Pons (tissue), 1 donor: ENCODE results near the gene TMEM39B.
"Not testable (repeated sequence)": the region's sequence is repeated elsewhere in the genome, so short reads cannot be mapped to it uniquely, and the experiment has no call there.

ENCODE experiments used
- DNase-seq: peaks from one replicate; pipeline ENCODE4 v3.0.0-alpha.2; 2016; ENCODE audit warnings: low spot score

TMEM39B gene

GRCh38 chr1:32072622-32073298, at the start of gene TMEM39B:
TMEM39B (plus strand) TSS chr1:32072939; CDS start chr1:32073048, 109 bp downstream.
- peak; percentile 95 for DNase-seq

DNA sequence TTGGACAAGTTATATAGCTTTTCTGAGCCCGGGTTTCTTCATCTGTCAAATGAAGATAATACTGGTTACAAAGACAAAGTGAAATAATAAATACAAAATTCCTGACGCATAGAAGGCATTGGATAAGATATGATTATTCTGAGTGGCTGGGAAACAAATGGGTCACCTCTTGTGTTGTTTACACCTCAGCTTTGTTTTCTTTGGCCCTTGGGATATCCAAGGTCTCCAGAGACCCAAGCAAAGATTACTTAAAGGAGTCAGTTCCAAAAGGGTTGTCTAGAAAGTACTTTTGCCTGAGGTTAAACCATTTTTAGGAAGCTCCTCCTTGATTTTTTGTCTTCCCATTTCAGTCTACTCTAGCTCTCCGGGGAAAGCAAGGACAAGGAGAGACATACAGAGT, 49.4 kb upstream of the TMEM39B start:
- DNase-seq: no peak

DNA sequence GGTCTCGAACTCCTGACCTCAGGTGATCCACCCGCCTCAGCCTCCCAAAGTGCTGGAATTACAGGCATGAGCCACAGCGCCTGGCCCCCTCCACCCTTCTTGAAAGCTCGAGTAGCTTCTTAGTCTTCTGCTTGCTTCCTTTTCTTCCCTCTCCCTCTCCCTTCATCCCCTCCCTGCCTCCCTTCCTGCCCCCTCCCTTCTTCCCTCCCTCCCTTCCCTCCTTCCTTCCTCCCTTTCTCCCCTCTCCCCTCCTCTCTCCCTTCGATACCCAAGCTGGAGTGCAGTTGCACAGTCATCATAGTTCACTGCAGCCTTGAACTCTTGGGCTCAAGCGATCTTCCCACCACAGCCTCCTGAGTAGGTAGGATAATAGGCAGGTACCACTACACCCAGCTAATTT, 47.2 kb upstream of the TMEM39B start:
- DNase-seq: no peak

GRCh38 chr1:32028746-32029145, 44.0 kb upstream of the TMEM39B start:
- no peak for DNase-seq

DNA sequence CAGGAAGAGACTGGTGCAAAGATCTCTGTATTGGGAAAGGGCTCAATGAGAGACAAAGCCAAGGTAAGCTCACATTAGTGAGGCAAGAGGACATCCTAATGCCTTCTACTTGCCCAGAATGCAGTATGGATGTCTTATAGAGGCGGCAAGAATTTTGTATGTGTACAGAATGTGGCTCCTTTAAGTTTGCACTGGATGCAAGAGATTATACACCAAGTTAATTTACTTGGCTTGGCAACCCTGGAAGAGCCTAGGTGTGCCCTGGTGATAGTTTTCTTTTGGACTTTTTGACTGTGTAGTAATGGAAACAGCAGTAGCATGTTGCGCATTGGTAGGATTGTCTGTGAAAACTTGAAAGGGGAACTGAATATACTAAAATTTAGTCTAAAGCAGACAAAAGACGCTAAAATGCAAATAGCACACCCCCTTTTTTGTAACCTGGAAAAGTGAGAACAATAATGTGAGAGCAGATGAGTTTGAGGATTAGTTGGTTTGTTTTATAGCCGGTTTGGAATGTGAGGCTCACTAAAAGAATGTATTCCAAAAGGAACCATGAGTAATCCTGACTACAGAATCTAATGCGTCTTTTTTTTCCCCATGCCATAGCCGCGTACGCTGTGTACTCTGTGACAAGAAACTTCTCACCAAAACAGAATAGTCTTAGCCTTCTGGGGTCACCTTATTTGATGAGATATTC, 41.0 kb upstream of the TMEM39B start:
- DNase-seq: no peak

GRCh38 chr1:32032275-32032615, 40.5 kb upstream of the TMEM39B start:
- DNase-seq: no peak

- DNase-seq: no peak
Observed at GRCh38 chr1:32035119-32035518, 37.6 kb upstream of the TMEM39B start.

DNA sequence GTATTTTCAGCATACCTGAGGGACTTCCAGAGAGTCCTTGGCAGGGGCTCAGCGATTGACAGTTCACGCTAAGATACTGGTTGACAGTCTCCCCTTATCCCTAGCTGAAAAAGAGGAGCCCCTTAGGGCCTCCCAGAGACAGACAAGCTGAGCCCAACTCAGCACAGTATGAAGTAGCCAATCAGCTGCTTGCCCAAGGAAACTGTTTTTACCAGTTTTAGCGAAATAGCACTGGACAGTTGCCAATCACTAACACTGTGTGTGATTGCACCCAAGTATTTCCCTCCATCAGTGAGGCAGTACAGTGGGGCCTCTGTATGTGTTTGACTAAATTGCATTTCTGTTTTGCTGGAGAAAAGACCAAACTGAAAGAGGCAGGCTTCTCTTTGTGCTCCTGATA, 32.0 kb upstream of the TMEM39B start:
- peak; percentile 90 for DNase-seq

- DNase-seq: peak; percentile 55
Observed at GRCh38 chr1:32042330-32042729, 30.4 kb upstream of the TMEM39B start.

DNA sequence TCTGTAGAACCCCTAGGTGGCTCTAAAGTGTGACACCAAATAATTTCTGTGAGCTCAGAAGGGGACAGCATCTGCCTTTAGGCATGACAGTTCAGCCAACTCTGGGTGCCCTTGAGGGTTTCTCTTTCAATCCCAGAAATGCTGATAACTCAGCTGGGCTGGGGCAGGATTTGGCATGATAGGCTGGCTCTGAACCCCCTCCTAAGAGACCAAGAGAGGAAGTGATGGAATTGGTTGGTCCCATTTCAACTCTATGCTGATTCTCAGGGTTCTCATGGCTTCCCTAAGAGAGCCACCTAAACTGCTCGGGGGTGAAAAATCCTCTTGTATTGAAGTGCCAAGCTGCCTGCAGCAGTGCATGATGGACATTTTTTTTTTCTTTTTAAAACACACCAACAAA, 28.5 kb upstream of the TMEM39B start:
- no peak for DNase-seq

GRCh38 chr1:32045772-32046171, 27.0 kb upstream of the TMEM39B start:
- DNase-seq: no peak

GRCh38 chr1:32047701-32048100, 25.0 kb upstream of the TMEM39B start:
- DNase-seq: no peak

DNA sequence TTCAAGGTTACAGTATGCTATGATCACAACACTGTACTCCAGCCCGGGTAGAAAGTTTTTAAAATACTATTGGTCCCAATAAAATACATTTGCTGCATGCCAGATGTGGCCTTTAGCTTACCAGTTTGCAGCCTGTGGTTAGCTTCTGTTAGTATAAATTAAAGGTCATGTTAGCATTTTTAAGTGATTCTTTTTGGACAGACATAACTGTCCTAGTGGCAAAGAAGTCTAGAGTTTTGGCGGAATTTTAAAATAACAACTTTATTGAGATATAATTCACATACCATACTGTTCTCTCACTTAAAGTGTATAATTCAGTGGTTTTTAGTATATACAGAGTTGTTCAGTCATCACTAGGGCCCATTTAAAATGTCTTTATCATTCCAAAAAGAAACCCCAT, 24.3 kb upstream of the TMEM39B start:
- DNase-seq: no peak

DNA sequence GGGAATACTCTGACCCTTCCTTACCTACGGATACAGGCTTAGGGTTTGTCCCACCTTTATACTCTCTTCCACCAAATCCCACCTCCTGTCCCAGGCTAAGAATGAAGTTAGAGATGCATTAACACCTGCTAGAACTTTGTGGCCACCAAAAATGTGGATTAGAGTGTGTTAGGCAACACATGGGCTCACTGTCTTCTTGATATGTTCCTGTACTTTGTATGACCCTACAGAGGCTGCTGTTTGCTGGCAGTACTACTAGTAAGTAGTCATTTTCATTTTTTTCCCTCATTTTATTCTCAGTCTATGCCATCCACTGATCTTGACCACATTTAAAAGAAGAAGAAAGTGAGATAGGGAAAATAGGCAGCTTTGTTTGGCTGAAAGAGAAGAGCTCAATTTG, 21.0 kb upstream of the TMEM39B start:
- DNase-seq: no peak

- no peak for DNase-seq
Observed at GRCh38 chr1:32052887-32053286, 19.9 kb upstream of the TMEM39B start.

DNA sequence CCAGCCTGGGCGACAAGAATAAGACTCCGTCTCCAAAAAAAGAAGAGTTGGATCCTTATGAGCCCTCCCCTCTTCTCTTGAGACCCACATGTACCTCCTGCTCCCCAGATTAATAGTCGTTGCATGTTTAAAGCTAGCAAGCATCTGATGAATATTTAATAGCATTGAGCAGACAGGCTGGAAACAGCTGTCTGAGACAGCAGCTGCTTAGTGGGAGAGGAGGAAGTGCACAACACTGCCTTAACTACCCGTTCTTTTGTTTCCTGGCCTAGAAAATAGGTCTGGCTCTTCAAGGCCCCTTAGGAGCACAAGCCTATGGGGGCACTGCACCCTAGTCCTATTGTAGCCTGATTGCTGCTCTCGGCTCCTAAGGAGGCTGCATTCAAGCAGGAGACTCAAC, 17.3 kb upstream of the TMEM39B start:
- DNase-seq: no peak

DNA sequence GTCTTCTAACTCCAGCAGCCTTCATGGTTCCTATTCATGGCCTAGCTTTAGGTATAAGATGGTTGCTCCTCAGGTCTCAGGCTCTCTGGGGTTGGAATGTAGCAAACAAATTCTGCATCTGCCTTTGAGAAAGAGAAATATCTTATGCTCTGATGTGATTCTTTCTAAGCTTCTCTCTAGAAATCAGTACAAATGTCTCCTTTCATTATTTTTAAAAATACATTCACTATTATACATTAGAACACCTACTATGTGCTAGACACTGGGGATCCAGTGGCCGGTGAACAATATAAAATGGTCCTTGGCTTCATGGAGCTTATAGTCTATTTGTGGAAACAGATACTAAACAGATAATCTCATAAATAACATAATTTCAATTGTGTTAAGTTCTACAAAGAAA, 16.1 kb upstream of the TMEM39B start:
- DNase-seq: no peak

- DNase-seq: no peak
Observed at GRCh38 chr1:32060914-32061313, 11.8 kb upstream of the TMEM39B start.

DNA sequence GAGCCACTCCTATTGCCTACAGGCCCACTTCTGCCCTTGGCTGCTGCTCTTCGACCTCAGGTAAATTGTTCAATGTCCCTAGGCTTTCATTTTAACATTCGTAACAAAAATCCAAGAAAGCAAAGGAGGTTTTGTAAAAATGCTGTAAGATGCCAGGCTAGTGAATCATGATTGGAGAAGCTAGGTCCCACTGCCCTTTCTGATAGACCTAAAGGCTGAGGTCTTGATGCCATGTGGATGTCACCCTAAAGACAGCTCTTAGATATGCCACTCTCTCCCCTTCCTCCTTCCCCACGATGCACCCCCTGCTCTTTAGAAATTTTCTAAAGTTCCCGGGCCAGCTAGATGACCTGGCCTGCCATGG, 9.9 kb upstream of the TMEM39B start:
- no peak for DNase-seq

- peak; percentile 93 for DNase-seq
Observed at GRCh38 chr1:32063261-32063681, 9.5 kb upstream of the TMEM39B start.

DNA sequence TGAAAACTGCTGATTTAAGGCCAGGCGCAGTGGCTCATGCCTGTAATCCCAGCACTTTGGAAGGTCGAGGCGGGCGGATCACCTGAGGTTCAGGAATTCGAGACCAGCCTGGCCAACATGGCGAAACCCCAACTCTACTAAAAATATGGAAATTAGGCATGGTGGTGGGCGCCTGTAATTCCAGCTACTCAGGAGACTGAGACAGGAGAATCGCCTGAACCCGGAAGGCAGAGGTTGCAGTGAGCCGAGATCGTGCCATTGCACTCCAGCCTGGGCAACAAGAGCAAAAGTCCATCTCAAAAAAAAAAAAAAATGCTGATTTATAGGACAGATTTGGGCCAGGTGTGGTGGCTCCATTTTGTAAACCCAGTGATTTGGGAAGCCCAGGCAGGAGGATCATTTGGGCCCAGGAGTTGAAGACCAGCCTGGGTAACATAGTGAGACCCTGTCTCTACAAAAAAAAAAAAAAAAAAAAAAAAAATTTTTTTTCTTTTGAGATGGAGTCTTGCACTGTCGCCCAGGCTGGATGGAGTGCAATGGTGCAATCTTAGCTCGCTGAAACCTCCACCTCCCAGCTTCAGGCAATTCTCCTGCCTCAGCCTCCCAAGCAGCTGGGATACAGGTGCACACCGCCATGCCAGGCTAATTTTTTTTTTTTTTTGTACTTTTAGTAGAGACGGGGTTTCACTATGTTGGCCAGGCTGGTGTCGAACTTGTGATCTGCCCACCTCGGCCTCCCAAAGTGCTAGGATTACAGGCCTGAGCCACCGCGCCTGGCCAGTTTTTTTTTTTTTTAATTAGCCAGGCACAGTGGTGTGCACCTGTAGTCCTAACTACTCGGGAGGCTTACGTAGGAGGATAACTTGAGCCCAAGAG, 6.9 kb upstream of the TMEM39B start:
- DNase-seq: not testable (repeated sequence)

DNA sequence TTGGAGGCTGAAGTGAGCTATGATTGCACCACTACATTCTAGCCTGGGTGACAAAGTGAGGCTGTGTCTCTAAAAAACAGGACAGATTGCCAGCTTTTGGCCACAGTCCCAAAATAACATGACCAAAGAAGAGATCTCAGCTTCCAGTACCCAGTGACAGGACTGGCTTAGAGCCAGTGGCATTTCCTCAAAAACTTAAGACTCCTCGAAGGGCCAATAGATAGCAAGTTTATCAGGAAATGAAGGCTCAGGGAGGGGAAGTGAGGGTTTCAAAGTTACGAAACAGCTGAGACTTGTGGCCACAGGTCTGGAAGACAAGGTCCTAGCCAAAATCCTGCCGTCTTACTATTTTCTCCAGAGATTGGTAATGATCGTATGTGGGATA, 6.3 kb upstream of the TMEM39B start:
- peak; percentile 93 for DNase-seq

DNA sequence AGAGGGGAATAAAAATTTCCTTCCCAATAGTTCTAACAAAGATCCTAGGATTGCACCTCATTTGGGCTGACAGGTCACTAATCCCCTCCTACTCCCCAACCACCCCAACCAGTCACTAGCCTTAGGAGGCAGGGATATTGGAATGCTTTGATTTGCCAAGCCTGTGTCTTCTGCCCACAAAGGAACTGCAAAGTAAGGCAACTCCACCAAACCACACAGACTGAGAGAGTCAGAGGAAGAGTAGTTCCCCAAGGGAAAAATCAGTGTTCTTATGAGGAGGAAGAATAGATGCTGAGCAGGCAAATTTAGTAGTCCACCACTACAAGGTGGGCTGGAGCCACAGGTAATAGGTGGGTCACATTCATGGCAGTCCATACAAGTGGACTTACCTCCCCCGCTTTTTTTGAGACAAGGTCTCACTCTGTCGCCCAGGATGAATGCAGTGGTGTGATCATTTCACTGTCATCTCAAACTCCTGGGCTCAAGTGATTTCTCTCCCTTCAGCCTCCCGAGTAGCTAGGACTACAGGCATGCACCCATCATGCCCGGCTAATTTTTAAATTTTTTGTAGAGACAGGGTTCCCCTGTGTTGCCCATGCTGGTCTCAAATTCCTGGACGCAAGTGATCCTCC, 3.7 kb upstream of the TMEM39B start:
- no peak for DNase-seq
